ENCODE measurements around the gene DMRTB1.

DMRTB1 gene

DNA sequence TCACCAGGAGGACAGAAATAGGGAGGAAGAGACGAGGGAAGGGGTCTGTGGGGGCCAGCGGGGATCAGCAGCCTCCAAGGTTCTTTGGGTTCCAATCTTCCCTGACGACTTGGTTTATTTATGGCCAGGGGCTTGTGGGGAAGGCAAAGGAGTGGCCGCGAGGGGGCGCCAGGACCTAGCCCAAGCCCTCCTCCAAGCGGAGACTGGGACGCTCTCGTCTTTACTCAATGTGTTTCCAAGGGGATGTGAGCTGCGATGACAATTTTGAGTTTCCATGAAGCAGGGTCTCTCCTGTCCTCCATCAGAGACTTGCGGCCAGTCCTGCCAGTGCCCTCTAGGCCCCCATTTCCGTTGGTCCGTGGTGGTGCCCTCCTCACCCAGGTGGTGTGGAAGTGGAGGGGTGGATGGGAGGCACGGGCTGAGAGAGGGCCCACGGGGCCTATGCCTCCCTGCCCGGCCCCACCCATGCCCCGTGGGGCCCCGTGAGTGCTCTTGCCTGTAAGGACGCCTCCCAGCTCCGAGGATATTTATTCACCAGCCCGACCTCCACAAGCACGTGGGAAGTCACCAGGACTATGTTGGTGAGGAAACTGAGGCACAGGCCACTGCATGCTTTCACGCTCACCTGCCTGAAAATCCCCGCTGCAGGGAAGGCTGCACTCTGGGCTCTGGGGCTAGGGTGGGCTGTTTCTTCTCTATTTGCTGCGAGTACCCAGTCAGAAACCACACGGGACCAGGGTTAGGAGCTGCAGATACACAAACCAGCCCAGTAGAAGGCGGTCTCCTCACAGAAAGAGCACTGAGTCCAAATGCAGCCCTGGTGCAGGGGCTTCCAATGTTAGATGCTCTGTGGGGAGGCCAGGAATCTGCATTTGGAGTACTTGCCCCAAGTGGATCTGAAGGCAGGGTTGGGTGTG lies 26.5 kb downstream of the DMRTB1 start:
- peak; percentile 71 for DNase-seq (ENCODE audit: low spot score)

DNA sequence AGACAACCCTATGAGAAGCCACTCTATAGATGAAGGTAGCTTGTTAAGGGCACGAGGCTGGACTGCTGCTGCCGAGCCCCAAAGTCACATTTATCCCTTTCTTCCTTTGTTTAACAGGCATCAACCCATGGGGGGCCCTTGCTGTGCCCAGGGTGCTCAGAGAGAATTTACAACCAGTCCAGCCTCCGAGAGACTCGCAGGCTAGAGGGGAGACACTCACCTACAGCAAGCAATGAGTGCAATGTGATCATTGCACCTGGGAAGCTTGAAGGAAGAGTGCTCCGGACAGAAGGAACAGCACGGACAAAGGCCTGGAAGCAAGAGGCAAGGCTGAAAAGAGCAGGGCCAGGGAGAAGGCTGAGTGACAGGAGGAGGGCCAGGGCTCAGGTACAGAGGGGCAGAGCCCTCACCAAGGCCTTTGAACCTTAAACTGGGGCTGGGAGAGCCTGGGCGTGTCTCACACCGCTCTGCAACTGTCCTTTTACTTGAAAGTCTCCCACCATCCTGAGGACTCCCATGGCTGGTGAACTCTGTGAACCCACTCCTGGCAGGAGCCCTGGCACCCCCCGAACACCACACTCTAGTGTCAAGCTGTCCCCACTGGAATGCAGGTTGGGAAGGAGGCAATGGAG lies 27.3 kb downstream of the DMRTB1 start:
- DNase-seq (ENCODE audit: low spot score): no peak

DNA sequence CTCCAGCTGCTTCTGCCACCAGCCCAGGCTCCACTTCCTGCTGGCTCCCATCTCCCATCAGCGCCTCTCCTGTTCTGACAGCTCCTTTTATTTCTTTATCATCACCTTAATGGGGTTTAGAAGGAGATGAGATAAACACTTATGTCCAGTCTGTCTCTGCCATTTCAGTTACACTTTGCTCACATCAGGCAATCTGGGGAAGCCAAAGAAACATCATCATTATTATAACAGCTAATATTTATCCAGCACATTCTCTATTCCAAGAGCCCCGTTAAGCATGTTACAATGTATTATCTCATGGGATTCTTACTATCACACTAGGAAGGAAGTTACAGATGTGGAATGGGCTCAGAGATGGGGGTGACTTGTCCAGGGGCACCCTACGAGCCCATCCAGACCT lies 31.2 kb downstream of the DMRTB1 start:
- DNase-seq (ENCODE audit: low spot score): no peak

DNA sequence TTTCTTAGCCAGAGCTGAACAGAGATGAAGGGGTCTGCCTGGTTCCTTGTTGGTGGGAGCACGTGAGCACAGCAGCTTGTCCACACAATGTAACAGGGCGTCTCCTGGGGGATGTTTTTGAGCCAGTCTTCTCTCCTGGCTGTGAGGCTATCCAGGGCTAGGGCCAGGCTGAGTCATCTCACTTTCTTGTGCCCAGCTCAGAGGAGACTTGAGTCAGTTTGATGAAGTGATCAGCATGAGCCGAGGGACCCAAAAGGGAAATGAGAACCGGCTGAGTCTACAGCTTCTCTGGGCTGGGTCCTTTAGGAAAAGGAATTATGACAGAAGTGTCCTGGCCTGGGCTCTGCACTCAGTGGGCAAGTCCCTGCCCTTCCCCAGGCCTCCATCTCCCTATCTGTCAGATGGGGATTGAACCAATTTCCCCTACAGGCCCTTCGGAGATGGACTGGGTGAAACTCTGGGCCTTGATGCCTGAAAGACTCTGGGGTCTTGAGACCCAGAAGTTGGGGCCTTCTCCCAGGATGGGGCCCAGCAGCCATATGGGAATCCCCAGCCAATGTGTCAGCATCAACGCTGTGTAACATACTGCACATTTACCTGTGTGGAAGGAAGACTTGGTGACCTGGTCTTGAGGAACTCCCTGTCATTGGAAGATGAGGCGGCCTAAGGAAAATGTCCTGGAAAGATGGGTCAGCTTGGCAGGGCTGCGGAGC lies 36.6 kb downstream of the DMRTB1 start:
- no peak for DNase-seq (ENCODE audit: low spot score)

DNA sequence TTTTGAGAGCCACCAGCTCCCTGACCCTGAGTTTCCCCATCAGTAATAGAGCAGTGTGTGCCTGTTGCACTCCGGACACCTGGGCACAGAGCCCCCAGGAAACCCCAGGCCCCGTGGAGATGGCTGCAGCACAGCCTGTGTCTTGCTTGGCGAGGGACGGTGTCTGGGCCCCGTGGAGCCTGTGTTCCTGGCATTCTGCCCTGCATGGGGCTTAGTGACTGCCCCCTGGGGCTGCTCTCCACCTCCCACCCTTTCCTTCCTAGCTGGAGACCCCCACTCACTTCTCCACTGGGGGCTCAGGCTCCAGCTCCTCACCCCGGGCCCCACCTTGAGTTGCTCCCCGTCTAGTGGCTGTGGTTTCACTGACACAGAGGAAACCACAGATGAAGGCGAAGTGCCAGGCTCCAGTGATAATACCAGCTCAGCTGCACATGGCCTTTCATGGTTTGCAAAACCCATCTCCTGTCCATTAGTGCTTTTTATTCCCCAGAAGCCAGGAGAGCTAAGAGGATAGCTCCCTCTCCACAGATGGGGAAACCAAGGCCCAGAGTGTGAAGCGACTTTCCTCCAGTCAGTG lies 39.4 kb downstream of the DMRTB1 start:
- DNase-seq (ENCODE audit: low spot score): no peak

DNA sequence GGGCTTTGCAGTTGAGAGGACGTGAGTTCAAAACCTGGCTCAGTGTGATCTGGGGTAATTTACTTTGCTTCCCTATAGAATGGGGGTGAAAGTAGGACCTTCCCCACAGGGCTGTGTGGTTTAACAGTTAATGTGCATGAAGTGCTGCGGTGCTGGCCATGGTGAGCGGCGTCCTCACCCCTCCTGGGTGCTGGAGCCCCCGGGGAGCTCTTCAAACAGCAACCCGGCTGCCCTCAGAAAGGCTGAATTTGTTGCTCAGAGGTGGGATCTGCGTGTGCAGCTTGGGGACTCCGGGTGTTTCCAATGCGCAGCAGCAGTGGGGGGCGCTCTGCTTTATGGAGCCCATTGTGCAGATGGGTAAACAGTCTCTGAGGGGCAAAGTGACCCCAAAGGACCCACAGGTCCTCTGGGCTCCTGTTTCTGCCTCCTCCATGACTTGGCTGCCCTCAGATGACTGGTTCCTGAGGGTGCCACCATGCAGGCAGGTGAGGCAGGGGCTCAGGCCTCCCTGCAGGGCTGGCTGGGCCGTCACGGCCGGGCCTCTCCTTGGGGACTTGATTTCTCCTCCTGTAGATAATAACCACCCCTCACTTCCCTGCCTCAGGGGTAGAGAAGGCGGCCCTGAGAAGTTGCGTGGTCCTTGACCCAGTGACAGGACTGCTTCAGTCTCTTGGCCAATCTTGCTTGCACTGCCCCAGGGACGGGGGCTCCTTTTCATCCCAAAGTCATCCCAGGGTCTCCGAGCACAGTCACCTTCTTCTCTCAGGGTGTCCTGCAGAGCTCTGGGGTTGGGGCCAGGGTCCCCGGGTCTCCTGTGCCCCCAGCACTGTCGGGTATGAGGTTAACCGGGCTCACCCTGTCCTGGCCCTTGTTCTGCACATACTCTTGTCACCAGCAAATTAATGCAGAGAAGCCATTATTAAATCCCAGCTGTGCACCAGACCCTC lies 40.3 kb downstream of the DMRTB1 start:
- no peak for DNase-seq (ENCODE audit: low spot score)

DNA sequence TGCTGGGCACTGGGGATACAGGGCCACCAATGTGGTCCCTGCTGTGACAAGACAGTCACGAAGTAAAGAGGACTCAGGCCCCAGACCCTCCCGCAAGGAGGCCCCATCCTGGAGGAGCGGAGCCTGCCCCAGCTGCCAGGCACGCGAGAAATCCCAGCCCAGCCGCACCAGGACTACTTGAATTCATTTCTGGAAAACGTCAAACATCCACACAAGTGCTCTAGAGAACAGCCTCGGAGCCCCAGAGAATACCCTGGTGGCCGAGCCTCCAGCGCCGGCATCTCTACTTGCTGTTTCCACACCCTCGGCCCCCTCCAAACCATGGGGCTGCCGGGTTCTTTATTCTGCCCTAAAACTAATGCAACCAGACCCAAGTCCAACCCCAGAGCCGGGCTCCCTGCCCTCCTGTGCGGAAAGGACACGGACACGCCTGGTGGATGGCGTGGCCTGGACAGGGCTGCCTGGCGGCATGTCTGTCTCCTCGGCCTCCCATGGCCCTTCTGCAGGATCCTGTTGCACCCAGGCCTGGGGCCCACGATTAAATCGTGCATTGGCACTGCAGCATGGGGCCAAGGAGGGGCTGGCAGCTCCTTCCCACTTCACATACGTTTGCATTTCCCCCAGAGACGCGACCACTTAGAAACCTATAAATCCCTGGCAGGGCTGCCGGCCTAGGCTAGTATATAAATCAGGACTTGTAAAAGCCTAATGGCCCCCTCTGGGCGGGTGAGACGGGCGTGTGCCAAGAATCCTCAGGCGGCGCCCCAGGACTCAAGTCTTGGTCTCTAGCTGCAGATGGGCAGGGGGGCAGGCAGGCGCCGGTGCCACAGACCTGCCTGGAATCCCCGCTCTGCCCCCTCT lies 41.2 kb downstream of the DMRTB1 start:
- DNase-seq (ENCODE audit: low spot score): no peak

DNA sequence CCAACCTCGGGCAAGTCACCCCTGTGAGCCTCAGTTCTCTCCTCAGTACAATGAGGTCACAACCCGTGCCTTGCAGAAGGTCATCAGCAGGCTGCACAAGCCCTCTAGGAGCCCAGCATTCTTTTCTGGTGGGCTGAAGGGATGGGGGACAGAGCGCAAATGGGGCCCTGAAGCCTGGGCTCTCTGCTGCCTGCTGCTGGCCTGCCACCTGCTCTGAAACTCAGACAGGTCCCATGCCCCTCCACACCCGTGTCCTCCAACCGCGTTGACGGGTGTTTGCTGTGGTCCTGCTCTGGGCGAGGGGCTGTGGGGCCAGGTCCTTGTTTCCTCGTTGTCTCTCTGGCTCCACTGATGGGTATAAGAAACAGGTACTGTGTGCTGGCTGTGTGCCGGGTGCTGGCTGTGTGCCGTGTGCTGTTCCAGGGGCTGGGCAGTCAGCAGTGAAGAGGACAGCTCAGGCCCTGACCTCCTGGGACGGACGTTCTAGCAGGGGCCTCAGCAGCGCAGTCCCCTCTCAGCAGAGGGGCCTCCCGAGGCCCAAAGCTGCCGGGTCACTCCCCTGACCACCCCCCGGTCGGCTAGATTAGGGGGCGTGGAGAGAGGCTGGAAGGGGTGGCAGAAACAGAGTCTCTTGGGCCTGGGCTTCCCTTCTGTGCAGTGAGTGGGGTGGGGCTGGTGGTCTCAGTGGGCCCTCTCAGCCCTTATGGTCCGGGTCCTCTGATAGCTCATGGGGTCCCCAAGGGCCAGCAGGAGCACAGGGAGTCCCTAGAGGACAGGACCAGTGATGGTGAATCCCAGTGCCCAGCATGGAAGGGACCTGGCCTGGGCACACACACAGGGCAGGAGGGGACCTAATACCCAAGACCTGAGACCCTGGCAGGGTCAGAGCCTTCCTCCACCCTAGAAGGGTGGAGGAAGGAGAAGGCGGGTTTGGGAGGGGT lies 42.1 kb downstream of the DMRTB1 start:
- no peak for DNase-seq (ENCODE audit: low spot score)

DNA sequence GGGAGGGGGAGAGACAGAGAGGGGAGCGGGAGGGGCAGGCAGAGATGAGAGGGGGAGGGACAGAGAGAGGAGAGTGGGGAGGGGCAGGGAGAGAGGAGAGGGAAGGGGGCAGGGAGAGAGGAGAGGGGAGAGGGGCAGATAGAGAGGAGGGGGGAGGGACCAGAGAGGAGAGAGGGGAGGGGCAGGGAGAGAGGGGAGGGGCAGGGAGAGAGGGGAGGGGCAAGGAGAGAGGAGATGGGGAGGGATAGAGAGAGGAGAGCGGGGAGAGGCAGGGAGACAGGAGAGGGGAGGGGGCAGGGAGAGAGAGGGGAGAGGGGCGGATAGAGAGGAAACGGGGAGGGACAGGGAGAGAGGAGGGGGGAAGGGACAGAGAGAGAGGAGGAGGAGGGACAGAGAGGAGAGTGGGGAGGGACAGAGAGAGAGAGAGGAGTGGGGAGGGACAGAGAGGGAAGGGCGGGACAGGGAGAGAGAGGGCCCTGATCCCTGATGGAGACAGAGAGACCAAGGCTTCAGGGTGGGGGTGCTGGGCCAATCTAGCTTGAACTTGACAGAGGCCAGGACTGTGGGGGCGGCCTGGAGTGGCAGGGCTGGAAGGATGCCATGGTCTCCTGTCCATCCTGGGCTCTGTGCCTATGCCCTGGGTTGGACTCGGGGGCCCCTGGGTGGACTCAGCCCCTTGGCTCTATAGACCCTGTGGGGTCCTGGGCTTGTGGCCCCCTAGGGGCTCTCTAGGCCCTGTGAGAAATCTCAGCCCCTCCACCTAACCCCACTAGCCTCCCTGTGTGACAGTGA lies 43.6 kb downstream of the DMRTB1 start:
- no peak for DNase-seq (ENCODE audit: low spot score)

DNA sequence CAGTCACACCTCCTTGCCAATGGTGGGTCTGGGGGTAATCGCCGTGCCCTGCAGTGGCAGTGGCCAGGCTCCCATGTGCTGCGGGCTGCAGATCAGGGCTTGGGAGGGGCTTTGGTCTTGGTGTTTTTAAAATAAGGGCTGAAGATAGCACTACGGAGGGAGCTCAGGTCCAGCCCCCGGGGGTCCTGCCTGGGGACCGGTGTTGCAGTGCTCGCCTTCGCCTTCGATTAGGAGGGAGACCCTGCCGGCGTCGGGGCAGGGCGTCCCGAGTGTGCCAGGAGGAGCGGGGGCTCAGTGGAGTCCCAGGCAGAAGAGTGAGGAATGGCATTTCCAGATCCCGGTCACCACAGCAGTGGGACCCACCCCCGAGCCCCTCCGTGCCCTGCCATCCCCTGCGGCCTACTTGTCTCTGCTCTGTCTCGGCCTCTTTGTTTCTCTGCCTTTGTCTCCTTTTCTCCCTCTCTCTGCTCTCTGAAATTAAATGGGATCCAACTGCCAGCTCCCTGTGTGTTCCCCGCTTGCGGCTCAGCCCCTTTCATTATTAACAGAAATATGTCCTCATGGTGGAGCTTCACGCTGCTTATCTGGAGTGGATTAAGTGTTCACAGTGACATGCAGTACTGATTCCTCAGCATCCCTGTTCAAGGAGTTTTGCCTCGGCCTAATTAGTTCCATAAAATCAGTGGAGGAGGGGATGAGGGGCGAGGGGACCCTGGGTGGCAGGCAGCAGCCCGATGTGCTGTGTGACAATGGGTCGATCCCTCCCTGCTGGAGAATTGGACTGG lies 44.4 kb downstream of the DMRTB1 start:
- DNase-seq (ENCODE audit: low spot score): no peak

DNA sequence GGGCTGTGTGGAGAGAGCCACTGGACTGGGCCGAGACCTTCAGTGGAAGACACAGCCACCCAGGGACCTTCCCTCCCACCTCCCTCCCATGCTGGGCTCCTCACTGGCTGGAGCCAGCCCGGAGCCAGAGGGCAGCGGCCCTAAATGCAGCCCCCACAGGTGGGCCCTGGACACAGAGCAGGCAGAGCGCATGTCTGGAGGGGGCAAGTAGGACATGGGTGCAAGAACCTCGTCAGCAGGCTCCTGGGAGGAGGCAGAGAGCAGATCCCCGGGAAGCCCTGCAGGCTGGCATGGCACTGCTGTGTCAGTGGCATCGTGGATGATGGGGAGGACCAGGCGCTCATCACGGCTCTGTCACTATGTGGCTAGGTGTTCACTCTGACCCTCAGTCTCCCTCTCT lies 45.7 kb downstream of the DMRTB1 start:
- DNase-seq (ENCODE audit: low spot score): no peak

DNA sequence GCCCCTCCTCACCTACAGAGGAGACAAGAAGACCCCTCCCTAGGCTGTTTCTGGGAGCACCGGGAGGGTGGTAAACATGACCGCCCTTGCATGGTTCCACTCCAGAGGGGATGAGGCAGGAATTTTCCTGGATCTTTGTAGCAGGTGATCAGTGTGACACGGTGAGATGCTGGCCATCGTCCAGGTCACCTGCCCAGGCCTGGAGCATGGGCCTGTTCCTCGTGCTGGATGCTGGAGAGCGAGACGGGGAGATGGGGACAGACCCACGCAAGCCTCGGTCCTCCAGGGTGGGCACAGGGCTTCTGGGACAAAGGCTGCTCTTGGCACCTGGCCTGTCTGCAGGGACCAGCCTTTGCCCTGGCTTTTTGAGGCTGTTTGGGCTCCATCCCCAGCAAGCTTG lies 46.2 kb downstream of the DMRTB1 start:
- no peak for DNase-seq (ENCODE audit: low spot score)

DNA sequence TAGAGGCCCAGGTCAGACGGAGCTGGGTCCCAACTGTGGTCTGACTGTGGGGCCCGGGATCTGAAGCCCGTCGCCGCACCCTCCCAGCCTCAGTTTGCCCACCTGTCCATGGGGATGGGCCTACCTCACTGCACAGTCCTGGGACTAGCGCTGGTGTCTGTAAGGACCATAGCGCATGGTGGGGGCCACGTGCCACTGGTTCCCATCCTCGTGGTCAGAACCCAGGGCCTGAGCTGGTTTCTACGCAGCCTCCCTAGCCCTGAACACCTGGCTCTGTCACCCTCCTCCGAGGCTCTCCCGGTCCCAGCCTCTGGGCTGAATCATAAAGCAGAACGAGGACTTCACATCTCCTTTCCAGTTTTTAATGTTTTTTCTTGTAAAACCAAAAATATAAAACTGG lies 46.7 kb downstream of the DMRTB1 start:
- no peak for DNase-seq (ENCODE audit: low spot score)

DNA sequence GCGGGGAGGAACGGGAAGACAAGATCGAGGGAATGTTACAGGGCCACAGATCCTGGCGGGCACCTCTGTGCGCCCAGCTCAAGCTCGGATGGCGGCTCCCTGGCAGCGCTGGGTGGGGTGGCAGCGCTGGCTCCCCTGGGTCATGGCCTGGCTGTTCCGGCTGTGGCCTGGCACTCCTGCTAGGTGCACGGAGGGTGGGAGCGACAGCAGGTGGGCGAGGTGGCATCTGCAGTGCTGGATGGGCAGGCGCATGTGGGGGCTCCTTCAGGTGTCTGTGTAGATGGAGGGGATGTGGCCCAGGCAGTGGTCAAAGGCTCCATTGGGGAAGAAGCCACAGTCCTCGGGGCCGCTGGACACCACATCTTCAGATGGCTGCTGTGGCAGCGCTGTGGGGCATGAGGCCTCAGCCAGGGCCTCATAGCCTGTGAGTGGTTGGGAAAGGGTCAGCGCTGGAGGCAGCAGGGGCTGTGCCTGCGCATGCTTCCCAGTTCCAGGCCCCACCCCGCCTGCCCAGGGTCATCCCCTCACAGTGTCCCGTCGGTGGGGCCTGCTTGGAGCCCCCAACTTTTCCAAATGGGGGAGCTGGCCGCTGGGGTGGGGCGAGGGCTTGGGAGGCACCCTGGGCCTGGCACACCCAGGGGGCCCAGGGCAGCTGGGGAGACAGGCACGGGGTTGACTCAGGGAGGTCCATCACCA lies 47.3 kb downstream of the DMRTB1 start:
- no peak for DNase-seq (ENCODE audit: low spot score)

DNA sequence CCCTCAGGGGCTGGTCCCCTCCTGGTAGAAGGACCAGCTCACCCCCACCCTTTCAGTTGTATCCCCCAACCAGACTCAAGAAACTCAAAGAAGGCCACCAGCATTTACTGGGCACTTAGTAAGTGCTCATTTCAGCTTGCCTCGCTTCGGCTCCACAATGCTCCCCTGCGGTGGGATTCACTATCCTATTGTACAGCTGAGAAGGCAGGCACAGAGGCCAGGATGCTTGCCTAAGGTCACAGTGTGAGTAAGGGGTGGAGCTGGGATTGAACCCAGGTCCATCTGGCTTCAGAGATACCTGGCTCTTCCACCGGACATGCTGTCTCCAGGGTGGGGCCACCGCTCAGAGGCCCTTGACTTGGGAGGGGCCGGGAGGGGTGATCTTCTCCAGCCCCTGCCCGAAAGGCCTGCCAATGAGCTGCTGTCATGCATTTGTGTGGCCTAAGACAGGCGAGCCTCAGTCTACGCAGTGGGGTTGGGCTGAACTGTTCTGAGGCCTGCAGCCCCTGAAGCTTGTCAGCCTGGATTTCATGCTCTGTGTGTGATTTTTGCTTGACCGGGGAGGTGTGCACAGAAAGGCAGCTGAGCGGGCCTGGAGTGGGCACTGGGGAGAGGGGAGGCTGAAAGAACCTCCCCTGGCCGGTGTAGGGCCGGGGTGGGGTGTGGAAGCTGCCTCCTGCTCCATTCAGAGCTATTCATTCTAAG lies 48.1 kb downstream of the DMRTB1 start:
- DNase-seq (ENCODE audit: low spot score): no peak

All from activated CD4-positive, alpha-beta T cell treated with anti-CD3 and anti-CD28 coated beads, Interleukin-2, Interleukin-4, amounts not matched to agents 100 ng/mL and 50 ng/mL, durations not matched to agents 16 hours and 8 hours (primary cell).